HK-2 (cell line): ENCODE measurements around the gene EXOC6B.

Experiments
- DNase-seq: peaks from one replicate; pipeline ENCODE4 v3.0.0-alpha.2; 2018; ENCODE audit not compliant: unreplicated experiment

EXOC6B gene

DNA sequence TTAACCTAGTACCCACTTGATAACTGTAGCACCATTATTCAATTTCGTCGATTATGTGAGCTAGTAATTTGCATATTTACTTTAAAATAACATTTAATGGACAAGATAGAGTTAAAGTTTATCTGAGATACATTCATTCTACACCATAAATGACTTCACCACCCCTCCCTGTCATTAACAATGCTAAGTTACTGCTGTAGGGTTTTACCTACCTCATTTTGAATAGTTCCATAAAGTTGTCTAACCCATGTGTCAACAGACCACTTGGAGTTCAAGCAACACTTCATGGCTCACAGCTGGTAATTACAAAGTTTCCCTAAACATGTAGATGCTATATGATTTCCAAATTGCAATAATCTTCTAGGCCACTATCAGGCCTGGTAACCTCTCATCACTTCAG lies 550.7 kb downstream of the EXOC6B start:
- DNase-seq: no peak

DNA sequence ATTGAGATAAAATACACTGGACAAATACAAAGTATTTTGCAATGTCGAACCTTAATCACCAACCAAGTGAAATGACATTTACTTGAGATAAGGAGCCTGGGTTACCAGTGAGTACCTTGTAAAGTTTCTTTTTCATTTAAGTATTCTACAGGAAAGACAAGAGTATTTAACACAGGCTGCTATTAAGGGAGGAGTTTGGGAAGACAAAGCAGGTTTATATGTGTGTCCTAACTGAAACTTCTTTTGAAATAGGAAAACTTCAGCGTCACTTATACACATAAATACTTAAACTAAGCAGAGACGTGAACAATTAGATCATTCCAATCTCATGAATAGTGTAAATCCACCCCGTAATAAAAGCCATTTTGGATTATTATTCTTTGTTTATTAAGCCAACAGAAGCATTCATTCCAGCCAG lies 551.4 kb downstream of the EXOC6B start:
- no peak for DNase-seq

DNA sequence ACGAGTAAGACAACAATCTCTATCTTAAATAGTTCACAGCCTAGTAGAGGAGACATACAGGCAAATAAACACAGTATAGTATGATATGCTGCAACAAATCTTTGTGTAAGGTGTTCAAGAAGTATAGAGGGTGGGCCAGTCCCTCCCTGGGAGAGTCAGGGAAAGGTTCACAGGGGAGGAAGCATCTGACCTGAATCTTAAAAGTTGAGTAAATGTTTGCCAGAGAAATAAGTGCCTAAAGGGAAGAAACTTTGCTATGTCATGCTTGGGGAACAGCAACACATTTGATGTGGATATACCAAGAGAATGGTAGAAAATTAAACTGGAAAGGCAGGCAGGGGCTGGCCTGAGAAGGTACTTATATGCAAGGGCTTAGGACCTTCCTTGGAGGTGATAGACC lies 552.4 kb downstream of the EXOC6B start:
- DNase-seq: no peak

DNA sequence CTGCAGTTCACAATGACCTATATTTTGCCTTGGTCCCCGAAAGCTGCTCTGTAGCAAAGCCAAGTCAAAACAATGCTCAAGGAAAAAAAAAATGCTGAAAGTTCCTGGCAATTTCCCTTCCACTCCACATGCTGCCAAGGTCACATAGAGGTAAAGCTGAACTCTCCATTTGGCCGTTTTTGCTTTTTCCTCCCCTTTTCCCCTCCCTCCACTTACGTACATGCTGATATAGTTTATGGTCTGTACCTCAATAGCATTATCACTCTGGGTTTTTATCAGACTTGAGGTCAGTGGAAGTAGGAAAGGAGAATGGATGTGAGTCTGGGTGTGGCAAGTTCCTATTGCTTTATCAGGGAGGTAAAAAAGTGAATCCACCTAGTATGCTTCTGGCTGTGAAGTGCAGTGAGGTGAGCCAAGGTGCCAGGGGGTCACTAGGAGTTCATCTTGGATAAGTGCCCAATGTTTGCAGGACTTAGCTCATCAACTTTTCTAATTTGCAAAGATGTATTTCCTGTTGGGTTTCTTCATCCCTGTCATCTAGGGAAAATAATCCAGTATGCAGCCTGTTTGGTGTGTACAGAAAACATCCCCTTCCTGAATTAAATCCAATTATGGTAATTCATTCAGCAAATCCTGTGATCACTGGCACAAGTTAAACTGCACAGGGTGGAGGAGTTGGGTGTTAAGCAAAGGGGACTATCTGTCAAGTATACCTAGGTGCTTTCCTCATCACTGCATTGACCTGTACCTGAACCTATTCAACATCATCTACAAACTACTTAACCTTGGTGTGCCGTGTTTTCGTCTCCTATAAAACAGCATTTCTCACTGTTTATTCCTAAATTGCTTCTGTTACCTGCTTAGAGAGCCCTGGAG lies 553.8 kb downstream of the EXOC6B start:
- no peak for DNase-seq

DNA sequence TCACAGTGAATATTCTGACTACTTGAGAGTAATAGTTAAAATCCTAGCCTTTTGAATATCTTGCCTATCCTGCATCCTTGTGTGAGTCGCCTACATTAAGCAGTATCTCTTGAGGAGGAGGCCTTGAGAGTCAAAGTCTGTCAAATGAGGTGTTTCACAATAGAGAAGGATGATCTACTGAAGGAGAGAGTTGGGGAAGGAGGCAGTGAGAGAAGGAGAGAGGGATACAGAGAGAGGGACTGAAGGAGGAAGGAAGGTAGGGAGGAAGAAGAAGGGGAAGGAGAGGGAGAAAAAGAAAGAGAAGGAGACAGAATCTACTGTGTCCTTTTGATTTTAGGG lies 554.6 kb downstream of the EXOC6B start:
- no peak for DNase-seq

DNA sequence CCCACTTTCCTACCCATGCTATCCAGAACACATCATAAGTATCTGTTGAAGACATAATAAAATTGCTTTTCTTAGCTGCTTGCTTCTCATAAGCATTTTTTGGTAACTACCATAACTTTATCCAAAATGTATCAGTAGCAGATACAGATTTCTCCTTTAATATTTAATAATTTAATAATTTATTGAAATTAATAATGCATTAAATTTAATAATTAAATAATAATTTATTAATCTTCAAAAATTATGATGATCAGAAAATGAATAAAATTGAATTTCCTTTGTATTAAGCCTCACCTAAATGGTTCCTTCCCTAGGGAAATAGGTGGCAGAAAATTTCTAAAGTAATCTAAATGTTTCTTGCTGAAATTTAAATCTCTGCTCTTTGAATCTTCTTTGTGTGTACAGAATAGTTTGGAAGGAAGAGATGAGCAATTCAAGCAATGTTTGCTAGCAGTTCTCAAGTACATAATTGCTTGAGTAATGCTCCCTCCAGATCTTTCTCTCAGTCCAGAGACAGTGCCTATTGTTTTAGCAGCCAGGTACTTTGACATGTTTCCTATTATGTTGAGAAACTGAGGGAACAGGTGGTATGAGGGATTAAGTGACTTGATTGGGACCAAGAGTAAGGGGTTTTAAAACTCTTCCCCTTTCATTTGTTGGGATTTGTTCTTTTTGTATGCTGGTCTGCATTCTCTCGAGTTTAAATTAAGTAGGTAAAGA lies 555.1 kb downstream of the EXOC6B start:
- DNase-seq: no peak

DNA sequence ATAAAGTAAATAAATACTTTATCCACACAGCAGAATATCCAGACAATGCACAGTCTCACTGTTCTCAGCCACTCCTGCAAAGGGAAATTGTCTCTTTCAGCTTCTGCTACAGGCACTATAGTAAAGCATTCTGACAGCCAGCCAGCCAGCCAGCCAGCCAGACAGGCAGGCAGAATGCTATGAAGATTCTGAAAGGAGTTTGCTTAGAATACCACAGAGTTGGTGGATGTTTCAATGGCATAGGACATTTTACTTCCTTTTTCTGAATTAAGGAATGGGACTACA lies 562.1 kb downstream of the EXOC6B start:
- no peak for DNase-seq

DNA sequence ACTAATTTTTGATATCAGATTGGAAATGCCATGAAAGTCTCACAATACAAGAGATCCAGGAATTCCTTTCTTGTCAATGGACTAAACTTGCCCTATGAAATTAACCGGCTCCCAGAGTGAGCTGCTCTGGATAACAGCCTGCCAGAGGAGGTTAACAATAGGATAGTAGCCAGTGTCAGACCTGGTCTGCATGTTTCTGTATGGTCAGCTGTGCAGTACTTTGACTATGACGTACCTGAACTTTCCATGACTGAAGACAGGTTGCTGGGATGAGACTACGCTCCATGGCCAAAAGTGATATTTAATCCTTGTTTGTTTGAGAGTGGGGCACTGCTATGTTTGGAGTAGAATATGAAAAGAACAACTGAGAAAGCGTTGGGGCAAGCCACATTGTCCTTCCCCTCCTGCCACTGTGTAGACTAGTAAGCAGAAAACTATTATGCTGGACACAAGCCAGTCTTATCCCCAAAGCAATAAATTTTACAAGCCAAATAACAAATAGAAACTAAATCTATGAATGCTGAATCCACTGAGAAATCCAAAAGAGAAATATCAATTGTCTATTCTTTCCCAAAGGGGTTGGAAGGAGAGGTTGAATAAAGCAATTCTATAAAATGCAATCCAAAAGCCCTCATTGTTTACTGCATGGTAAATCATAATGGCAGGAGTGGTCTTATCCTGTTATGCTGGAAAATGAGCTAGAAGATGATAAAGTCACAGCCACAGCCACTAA lies 562.6 kb downstream of the EXOC6B start:
- DNase-seq: no peak

DNA sequence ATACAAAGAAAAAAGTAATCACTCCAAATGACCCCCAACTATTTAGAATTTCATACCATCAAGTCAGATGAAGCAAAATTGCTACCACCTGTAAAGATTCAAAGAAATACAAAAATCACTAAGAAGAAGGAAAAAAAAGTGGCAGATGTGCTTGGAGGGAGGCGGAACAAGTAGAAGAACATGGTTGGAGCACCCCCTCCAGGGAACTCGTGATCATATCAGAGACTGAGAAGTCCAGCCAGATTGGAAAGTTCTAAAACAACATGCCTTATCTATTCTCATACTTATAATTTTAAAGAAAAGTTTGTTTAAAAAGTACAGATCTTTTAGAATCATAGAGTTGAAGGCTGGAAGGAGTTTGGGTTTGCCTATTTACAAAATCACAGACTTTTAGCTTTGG lies 564.8 kb downstream of the EXOC6B start:
- no peak for DNase-seq

DNA sequence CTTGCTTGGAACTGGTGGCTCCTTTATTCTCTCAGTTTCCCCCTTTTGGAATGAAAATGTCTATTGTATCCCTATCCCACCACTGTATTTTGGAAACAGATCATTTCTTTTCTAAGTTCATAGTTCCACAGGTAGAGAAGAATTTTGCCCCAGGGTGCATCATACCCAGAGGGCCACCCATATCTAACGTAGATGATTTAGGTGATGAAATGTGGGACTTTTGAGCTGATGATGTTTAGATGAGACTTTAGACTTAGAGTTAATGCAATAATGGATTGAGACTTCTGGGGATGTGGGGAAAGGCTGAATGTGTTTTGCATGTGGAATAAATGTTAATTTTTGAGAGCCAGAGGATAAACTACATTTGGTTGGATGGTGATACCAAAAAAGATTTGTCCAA lies 570.3 kb downstream of the EXOC6B start:
- DNase-seq: no peak

DNA sequence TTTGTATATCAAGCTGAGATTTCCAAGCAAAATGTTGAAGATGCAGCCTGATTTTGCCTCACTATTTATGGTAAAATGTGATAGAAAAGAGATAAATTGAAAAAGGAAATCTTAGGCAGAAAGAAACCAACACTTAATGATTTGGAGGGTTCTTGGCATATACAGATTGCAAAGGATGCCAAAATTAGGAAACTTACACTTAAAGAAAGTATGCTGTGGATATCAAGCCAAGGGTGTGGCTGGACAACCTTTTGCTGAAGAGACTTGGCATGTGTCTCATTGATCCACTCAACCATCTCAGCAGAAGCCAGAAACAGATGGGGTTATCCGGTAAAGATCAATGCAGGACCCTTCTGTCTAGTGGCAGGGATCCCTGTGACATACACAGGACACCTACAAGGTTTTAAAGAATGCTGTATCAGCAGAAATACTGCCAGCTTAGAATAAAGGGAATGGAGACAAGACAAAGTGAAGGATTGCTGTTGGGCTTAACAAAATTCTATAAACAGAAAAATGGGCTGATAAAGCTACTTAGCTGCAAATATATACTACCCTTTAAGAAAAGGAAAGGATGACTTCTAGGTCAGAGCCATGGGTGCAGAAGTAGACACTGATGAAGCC lies 570.9 kb downstream of the EXOC6B start:
- no peak for DNase-seq

DNA sequence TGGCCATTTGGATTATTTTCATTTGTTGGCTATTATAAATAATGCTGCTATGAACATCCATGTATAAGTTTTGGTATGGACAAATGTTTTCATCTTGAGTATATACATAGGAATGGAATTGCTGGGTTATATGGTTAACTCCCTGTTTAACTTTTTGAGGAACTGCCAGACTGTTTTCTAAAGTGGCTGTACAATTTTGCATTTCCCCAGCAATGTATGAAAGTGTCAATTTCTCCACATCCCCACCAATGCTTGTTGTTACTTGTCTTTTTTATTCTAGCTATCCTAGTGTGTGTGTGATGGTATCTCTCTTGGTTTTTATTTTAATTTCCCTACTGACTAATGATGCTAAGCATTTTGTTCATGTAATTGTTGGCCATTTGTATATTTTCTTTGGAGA lies 587.5 kb downstream of the EXOC6B start:
- DNase-seq: no peak

DNA sequence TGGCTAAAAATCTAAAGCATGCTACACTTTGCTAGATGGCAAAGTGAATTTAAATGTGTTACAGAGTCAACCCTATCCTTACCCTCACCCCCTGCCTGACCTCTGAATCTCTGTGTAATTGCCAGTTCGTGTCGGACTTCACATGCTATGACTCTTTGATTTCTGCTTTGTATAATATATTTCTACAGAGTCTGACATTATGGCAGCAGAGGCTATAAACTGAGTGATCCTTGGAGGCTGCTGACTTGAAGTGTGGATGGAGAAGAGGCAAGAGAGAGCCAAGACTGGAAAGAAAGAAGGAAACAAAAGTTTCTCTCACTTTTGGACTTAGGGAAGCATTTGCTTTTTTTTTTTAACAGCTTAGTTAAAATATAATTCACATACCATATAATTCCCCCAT lies 588.3 kb downstream of the EXOC6B start:
- no peak for DNase-seq

DNA sequence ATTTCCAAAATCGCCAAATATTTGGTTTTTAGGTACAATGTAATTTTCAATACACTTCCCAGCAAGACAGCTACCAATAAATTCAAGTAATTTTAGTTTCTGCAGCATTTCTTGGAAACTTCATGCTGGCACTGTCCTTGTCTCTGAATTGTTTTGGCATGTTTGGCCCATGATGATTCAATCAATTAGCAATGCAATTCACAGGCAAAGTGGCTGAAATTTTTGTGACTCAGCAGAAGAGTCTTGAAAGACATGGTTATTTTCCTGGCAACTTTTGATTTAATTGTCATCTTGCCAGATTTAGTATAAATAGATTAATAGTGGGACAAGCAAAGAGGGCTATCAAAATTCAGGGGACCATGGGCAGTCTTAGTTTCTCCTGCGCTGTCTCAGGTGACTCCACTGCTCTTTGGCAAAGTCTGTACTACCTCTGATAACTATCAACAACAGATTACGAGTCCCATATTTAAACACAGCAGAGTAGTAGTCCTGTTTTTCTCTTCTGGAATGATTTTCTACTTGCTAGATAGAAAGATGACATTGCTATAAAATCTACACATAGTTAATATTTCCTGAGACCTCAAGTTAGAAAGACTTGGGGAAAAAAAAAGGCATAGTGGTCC lies 589.3 kb downstream of the EXOC6B start:
- DNase-seq: no peak

DNA sequence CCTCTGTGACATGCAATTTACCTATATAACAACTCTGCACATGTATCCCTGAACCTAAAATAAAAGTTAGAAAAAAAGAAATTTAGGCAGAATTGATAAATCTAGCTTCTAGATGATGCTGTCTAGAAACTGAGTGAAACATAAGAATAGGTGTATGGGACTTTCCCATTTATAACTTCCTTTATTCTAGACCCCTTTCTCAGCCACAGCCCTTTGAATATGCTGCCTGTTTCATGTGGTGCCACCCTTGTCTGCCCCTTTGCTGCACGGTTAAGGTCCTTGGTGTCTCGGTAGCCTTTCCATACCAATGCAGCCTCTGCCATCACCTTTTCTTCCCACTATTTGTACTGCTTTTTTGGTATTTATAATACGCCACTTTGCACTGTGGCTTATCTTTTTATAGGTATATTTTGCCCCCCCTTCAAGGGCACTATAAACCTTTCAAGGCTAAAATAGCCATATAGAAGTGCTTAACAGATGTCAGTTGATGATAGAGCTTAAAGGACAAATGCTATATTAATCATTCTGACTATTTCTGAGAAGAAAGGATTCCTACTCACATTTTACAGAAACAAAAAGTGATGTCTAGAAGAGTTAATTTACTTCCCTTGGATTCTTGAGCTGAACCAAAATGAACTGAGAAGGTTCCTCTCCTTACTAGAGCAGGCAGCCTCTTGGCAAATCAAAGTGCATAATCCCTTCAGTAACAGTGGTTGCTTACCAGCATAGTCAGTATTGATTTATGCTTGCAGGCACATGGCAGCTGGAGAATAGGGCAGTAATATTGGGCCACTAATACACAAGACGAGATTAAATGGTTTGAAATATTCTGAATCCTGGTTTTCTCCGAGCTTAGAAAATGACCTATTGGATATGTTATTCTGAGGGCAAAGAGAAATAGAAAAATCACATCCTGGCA lies 590.1 kb downstream of the EXOC6B start:
- no peak for DNase-seq

DNA sequence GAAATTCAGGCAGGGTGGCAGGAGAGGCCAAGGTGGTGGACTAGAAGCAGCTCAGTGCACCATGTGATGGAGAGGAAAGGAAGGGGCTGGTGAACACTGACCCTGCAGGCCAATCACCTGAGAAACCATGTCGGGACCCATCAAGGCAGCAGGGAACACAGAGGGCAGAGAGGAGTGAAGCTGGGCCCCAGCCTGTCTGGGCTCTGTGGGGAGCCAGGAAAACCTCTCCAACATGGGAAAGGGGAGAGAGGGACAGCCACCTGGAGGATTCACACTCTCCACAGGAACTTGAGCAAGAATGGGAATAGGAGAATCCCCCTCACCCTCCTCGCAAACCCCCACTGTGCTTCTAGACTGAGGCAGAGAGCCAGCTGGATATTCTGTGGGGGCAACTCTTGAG lies 592.6 kb downstream of the EXOC6B start:
- DNase-seq: no peak

DNA sequence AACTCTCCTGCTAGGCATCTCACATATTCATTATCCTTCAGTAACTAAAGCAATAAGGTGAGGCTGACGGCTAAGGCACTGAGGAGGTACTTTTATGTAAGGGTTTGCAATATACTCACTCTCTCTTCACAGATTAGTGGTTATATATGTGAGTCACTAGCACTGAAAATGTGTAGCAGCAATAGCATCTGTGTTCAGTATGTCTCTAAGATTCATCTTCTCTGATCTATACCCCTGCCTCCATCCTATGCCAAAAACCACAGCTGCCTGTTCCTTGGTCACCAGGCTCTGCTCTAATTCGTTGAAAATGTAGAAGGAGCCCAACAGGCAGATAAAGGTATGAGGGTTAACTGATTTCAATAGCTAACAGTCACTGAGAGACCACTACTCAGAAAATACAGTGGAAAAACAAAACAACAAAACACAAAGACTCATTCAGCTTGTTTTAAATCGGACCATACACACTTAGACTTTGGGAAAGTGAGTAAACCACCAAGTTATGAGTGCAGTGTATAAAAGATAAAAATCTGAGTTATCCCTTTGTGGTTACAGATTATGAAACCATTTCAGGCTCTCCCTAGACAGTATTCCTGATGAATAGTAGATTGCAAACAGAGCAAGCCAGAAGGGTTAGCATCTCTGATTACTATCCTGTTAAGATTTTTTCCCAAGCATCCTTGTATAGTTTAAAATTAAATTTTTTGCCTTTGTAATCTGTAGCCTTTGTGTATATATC lies 602.8 kb downstream of the EXOC6B start:
- no peak for DNase-seq

DNA sequence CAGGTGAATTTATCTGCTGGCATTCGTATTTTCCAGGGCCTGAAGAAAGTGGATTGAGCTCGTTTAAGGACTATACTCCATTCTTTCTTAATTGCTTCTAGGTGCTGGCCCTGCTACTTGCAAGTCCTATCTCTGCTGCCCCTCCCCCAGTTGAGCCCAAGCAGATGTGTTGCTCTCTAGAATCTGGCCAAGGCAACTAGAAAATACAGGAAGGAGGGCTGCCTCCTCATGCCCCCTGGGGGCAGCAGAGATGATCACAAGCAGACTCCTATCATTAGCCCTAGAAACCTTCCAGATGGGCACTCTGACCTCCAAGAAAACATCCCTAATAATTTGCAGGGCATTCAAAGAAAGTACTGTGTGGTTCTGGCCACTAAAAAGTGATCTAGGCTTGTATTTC lies 605.7 kb downstream of the EXOC6B start:
- no peak for DNase-seq

DNA sequence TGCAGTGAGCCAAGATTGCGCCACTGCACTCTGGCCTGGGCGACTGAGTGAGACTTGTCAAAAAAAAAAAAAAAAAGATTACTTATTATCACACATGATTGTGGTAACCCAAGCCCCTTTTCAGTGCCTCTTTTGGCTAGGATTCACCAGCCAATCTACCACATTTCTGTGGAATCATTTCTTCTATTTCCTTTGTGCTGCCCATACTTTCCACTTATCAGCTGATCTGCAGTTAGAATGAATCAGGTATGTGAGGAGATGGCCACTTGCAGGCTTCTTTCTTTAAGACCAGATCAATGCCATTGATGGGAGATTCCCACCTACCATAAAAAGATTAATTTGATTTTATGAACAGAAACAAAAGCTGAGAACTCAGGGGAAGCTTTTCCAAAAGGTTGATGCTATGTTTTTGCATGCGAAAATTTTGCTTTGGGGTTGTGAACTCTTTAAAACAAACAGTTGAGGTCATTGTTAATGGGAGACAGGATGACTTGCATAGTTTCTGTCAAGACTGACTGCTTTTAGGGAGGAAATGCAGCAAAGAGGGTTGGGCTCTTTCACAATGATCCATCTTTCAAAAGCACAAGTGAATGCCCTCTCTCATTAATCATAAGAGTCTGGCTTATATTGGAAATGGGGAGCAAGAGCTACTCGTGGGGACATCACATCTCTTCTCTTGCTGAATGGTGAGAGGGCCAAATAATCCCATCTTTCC lies 611.2 kb downstream of the EXOC6B start:
- DNase-seq: no peak

DNA sequence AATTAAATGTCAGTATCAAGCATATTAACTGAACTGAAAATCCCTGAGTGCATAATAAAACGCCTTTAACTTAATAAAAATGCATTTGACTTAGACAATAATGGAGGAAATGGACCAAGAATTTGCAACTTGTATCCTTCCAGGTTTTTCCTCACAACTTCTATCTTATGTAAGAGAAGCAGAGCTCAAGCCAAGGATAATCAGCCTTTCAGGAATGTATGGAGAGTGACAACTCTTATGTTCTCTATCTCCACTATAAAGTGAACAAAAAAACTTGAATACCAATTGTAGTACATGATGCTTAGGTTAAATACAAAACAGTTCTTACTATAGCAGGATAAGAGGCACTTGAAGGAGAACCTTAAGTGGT lies 613.4 kb downstream of the EXOC6B start:
- no peak for DNase-seq
